HL-60/S4 treated with retinoic acid at 250 ng/mL for 4 days and 3 days (cell line): Measurements from ENCODE around the gene LPP.

Source experiments
- in situ Hi-C: fragments of 300-500 bp; cut with MboI; formaldehyde crosslinking; loops from 2 replicates; pipeline ENCODE4 v1.7.0; 2022; ENCODE audit warnings: low sequenced_read_pairs

Gene LPP

DNA sequence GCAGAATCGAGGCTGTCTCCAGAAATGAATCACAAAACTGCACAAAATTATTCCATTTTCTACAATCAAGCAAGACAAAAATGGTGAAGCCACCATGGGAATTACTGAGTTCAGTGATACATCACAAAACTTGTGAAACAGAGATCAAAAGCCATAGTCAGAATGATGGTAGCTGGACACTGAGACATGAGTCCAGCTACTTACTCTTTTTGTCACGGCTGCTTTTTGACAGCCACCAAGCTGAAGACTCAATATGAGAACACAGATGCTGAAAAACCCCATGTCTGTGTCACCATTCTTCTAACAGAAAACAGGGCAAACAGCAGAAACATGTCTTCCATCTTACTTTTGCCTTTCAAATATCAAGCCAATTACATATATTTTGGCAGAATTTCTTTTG lies 237.6 kb downstream of the LPP start:
- in situ Hi-C loops, result no loop called here

DNA sequence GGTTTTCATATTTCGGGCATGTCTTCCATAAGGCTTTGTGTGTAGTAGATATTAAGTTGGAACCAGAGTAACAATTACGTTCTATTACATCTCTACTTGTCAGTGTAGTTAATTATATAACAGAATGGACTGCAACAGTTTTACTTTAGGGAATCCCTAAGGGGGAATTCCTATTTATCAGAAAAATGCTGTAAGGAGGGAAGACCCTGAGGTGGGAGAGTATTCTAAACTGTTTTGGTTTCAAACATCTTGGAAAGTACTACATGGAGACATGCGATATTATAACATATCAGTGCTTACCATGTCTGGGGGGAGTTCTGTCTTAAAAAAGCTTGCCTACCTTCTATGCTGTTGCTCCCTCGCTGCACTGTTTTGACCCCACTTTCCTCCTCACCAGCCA lies 238.1 kb downstream of the LPP start:
- in situ Hi-C loops, result no loop called here

DNA sequence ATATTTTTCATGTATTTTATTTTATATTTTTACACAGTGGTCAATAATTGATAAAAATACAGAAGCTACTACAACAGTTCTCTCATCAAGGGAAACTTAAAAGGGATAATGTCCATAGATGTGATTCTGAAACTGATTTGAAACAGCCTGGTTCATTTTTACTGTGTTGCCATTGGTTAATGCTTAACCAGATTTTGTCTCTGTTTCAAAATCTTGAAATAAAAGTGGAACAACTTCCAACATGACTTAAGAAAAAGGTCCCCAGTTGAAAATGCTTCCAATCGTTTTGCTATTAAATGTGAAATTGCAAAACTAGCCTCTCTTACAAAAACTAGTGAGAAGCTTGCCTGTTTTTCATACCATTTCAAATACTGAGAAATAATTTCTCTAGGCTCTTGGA lies 240.7 kb downstream of the LPP start:
- in situ Hi-C loops, result no loop called here

DNA sequence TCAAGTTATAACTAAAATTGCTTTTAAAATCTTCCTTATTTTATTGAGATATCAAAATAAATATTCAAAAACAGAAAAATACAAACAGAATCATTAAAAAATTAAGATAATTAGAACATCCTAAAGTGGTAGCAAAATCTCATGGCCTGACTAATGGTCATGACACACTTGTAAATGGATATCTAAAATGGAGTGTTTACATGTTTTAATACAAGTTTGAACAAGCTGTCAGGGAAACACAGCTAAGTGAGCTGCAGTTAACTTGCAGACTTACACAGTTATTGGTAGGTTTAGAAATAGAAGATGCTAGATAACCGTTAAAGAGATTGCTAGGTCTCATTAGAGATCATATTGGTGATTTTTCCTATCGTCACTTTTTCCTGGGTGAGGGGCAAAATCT lies 242.3 kb downstream of the LPP start:
- in situ Hi-C loops, result no loop called here

DNA sequence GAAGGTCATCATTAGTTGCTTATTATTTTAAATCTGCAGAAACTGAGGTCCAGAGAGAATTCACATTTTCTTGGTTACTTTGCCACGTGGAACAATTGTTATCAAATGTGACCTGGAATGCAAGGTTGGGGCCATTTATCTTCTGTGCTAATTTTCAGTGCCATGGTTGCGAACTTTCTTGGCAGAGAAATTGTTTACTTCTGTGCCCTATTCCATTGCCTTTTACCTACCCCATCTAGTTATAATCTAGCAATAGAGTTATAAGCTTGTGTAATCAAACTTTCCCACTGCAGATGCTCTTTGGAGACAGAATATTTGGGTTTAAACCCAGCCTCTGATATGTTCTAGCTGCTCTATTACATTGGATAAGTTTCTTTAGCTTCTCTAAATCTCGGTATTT lies 242.9 kb downstream of the LPP start:
- in situ Hi-C loops, result no loop called here

DNA sequence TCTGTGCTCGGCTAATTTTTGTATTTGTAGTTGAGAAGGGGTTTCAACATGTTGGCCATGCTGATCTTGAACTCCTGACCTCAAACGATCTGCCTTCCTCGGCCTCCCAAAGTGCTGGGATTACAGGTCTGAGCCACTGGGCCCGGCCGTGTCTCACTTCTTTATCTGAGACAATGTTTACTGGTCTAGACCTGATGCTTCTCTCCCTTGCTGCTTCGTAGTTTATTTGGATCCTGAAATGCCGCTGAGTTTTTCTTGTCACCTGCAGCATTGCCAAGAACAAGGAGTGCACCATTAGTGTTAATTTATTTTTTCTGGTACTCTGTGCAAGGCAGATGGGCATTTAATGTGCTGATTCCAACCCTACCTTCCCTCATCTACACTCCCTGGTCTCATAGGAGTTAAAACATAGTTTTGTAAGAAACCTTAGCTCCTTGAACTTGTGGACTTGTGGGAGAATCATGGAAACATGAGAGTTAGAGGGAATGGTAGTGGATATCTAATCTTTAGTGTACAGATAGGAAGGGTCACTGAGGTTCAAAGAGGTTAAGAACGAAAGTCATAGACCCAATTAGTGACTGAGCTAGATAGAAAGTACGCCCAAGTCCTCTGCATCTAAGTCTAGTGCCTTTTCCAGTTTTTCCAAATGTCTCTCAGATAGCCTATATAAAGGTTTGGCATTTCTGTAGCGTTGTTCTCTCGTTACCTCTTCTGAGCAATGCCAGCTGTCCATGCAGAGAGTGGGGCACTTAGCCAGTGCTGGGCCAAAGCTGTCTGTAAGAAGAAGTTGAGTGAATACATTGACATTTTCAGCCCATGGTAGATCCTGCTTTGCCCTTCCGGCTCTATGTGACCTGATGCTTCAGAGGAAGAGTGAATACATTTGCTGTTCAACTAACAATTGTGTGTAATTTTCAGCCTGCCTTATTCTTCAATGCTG lies 244.1 kb downstream of the LPP start:
- in situ Hi-C loops, result no loop called here

DNA sequence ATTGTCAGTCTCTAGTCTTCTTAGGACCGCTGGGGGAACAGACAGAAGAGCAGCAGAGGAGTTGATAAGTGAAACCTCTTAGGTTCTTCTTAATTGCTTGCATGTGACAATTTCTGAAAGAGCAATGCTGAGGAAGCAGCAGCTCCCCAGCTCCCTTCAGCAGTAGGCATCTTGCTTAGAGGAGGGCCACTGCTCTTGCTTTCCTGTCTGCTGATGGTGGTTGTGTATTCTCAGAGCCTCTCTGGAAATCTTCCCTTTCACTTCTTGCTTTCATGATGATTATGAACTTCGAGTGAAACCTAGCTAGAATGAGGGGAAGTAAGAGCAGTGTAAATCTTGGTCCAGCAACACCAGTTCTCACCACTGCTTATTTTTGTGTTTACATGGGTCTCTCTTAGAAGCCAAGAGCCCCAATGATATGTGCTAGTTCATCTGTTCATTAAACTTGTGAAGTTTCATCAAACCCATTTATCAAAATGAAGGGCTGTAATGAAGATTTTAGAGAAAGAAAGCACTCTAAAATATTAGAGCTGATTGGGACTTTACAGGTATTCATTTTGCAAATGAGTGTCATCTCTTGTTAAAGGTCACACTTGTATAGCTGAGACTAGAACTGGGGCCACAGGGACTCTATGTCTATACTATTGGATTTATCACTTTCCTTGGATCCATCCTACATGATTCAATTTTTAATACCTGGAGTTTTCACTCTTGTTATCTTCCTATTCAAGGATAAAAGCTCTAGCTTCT lies 246.7 kb downstream of the LPP start:
- in situ Hi-C loops, result no loop called here

DNA sequence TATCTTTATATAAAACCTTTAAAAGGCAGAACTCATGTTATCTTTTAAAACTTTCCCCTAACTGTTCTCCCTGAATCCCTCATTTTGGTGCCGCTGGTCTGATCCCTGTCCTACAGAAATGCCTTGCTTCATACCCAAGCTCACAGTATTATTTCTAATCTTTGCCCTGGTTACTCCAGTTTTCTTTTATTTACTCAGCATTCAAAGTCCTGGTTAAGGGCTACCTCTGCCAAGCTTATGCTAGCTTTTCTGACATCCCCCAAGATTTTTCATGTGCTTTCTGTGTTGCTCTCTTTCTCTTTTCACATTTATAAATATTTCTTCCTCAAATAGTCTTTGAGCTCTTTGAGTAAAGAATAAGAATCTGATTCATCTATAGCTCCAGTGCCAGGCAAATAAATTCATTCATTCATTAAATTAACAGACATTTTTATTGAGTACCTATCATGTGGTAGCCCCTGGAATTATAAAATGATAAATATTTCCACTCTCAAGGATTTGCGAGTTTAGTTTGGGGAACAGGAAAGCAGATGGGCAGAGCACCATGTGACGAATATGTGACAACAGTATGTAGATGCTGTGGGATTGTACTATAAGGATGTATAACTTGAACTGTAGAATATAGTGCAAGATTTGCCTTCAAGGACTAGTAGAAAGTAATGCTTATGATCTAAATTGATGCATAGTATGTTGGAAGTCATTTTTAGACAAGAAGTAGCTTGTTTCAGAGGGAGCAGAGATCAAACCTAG lies 247.5 kb downstream of the LPP start:
- in situ Hi-C loops, result no loop called here

DNA sequence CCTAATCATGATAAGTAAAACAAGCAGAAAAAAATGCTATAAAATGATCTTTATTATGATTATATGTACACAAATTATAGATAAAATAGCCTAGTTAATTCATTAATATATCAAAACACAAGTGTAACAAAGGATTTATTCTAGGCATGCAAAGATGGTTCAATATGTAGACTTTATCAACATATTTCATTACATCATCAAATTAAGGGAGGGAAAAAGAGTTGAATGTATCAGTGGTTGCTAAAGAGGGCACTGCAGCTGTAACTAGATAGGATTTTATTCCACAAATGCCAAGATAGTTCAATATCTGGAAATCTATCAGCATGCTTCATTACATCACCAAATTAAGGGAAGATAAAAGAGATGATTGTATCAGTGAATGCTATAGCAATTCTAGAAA lies 248.3 kb downstream of the LPP start:
- in situ Hi-C loops, result no loop called here

DNA sequence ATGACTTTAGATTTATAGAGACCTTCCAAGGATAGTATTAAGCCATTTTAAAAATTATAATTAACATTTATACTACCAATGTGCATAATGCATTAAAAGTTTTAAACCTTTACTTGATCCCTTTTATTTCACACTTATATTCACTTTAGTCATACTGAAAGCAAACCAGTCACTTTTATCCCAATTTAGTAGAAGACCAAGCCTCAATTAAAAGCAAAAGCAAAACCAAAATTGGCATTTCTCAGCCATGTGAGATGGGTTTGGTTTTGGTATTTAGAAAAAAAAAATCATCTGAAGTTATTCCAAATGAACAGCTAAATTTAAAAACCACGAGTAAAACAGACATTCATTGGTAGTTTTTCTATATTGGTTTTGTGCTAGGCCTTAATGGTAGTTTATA lies 249.4 kb downstream of the LPP start:
- in situ Hi-C loops, result no loop called here

DNA sequence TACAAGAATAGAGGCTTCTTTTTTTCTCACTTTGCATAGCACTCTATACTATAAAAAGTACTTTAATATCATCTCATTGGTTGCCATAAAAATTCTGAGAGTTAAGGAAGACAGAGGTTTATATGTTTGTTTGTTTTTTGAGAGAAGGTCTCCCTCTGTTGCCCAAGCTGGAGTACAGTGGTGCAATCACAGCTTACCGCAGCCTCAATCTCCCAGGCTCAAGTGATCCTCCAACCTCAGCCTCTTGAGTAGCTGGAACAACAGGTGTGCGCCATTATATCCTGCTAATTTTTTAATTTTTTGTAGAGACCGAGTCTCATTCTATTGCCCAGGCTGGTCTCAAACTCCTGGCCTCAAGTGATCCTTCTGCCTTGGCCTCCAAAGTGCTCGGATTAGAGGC lies 250.2 kb downstream of the LPP start:
- in situ Hi-C loops, result no loop called here

DNA sequence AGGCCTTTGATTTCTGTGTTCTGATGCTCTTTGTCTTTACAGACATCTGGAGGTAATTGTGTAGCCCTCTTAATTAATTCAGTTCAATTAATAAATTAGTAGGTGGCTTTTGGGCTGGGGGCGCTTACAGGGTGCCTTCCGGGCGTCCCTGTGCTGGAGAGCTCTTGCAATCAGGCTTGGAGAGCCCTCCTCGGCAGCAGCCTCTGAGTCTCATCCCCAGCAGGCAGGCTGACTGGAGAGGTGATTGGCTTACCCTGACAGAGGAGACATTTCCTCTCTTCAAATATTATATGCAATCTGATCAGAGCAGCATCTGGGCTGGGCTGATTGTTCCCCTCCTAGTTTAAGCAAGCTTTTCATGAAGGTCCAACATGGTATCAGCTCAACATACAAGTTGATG lies 250.7 kb downstream of the LPP start:
- in situ Hi-C loops, result no loop called here

DNA sequence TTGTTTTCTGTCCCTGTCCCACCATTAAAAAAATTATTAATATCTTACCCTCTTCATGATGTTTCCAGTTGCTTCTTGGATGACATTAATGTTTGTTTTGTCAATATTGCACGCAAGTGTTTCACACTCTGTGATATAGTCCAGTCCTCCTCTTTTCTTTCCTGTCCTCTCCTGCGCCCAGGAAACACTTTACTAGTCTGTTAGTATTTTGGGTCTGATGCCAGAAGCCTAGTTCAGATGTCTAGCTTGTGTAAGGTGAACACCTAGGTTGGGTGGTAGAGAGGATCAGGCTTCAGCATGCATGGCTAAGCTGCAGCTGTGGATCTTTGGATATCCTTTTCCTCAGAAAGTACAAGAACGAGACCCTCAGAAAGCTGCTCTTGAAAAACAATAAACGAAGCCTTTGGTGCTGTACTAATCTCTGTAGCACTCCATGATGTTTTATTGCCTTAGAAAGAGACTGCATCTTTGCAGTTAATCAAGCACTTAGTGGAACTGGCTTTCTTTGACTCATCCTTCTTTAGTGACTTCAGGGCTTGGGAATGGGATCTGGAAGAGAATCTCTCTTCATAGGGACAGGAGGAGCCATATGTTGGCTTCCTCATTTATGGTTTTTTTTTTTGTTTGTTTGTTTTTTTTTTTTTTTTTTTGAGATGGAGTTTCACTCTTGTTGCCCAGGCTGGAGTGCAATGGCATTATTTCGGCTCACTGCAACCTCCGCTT lies 253.4 kb downstream of the LPP start:
- in situ Hi-C loops, result no loop called here

DNA sequence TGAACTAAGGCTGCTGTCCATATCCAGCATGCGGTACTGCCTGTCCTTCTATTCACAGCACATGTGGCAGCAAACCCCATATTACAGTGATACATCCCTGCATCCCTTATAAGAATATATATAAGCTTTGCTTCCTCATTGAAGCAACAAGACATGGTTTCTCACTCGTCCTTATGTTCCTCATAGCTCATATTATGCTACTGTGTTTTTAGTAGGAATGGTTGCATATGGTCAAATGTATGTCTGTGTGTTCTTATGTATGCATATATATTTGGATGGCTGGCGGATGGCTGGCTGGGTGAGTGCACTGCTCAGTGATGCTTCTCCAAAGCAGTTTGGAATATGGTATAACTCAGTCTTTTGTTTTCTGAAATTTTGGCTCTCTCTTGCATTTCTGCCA lies 254.9 kb downstream of the LPP start:
- in situ Hi-C loops, result no loop called here

DNA sequence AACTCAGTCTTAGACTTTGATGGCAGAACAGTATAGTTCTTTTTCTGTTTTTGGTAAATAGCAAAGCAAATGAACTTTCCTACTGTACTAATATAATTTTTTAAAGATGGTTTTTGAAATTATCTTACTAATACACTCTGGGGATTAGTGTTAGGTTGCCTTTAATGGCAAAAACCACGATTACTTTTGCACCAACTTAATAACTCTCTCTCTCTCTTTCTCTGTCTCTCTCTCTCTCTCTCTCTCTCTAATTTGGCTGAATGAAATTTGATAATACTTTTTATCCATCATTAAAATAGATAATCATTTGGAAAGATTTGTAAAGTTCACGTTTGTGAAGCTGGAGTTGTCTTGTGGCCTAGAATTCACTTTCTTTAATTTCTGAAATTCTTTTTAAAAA lies 257.8 kb downstream of the LPP start:
- in situ Hi-C loops, result no loop called here

DNA sequence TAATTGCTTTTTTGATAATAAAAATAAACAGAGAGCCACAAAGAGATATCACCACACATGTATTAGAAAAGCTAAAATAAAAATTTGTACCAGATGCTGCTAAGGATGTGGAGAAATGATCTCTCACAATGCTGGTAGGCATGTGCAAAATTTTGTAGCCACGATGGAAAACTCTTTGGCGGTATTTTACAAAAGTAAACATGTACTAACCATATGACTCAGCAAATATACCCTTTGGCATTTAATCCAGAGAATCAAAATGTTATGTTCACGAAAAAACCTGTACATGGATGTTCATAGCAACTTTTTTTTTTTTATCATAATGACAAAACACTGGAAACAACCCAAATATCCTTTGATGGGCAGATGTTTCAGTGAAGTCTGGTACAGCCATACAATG lies 261.2 kb downstream of the LPP start:
- in situ Hi-C loops, result no loop called here

DNA sequence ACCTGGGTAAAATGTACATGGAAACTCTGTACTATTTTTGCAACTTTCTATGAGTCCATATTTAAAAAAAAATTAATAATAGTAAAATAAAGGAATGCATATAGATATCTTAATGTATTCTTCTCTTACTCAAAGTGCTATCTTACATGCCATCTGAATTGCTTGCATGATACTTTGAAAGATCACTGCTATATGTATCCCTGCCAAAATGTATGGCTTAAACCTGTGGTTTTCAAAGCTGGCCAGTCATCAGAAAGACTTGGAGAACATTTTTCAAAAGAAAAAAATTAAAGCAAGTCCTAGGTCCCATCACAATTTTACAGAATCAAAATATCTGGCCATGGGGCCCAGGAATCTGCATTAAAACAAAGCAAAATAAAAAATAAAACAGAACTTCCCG lies 262.1 kb downstream of the LPP start:
- in situ Hi-C loops, result no loop called here

DNA sequence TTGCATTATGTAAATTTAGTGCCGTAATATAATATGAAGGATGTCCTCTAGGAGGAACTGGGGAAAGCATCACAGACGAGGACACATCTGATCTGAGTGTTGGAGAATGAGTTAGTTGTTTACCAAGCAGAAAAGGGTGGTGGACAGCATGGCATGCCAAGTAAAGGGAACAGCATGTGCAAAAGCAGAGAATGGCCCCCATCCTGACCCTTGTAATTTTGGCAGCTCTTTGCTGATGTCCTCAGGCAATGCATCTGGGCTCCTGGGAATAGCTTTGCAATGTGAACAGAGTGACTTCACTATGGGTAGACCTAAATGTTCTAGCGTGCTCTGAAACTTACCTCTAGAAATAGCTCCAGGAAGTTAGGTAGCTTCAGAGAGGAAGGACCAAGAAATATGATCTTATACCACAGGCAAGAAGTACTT lies 263.3 kb downstream of the LPP start:
- in situ Hi-C loops, result no loop called here

DNA sequence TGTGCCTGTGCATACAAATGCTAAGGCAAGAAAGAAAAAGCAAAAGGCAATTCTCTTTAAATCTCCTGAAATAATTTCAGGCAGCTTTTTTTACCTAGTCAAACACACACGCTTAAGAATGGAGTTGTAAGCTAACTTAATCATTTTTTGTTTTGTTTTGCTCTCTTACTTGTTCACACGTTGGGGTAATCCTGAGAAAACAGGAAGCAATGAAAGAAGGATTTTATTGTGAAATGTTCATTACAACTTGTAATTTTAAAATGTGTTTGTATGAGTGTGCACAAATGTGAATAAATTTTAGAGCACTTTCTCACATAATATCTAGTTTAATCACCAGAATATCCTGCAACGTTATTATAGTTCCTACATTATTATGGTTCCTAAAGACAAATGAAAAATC lies 263.8 kb downstream of the LPP start:
- in situ Hi-C loops, result no loop called here

DNA sequence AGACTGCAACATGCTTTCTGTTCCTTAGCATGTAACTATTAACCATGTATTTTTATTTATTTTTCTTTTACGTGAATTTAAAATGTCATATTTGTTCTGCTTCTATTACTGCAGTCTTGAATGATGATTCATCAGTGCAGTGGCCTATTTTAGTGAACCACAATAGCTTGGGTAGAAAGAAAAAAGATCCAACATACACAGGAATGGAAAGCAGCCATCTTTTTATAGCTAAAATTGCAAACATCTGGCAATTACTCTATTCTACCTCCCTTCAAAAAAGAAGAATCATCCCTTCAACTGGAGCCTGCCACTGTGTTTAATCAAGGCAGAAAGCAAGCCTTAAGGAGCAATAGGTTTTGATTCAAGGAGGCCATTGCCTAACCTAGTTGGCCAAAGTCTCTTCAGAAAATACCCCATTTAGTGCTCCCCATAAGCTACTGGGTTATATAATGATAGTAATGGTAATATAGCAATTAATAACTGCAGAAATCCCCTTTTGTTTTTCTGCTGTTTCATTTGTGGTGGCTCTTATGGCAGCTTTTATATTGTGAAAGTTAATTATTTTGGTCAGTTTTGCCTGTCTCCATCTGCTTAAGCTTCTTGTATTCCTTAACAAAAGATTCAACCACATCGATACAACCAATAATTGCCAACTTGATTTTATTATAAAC lies 267.3 kb downstream of the LPP start:
- in situ Hi-C loops, result no loop called here
